Measurements from ENCODE around the gene CPNE4.

DNA sequence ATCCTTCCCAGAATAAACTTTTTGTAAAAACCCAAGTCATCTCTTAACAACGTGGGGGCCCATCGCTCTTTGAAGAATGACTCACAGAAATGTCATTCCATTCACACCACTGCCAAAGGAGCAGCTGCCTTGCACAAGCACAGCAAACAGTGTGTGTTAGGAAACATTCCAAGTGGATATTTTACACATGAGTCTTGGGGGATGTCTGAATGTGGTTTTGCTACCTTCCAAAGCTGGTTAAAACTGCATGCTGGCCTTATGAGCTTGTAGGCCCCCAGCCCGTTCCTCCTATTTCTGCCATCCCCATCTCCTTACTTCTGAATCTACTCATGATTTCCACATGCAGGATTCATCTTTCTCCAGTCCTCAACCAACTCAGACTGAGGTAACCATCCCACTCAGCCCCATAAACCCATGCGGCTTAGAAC is 130.8 kb downstream of the CPNE4 start:
- TF ChIP-seq, protein P1, sequence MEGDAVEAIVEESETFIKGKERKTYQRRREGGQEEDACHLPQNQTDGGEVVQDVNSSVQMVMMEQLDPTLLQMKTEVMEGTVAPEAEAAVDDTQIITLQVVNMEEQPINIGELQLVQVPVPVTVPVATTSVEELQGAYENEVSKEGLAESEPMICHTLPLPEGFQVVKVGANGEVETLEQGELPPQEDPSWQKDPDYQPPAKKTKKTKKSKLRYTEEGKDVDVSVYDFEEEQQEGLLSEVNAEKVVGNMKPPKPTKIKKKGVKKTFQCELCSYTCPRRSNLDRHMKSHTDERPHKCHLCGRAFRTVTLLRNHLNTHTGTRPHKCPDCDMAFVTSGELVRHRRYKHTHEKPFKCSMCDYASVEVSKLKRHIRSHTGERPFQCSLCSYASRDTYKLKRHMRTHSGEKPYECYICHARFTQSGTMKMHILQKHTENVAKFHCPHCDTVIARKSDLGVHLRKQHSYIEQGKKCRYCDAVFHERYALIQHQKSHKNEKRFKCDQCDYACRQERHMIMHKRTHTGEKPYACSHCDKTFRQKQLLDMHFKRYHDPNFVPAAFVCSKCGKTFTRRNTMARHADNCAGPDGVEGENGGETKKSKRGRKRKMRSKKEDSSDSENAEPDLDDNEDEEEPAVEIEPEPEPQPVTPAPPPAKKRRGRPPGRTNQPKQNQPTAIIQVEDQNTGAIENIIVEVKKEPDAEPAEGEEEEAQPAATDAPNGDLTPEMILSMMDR (IDR thresholded peaks at IDR 0.05), result no peak
- no peak for TF ChIP-seq POLR2A (IDR thresholded peaks at IDR 0.05)
